Esophagus squamous epithelium (tissue), 5 donors: ENCODE results near the gene DAPK2. TPM values are rescaled to one million over a fixed set of nuclear protein-coding genes. Genes with fewer than 3 reads are reported as not detected.

Source experiments
- DNase-seq: peaks from one replicate; lab custom pipeline; 2025; lab: John Stamatoyannopoulos, UW
- H3K27ac ChIP-seq, 4 donors: fragments of 200-600 bp; sonication (generic); one replicate each; pipeline ENCODE4 v1.5.1; 2016 to 2019; ENCODE audit warnings: mild to moderate bottlenecking in 1 of 4
- H3K27me3 ChIP-seq, 4 donors: fragments of 200-600 bp; sonication (generic); 1 replicate in 3 of 4; 2 replicates in 1 of 4; pipeline versions ENCODE4 v1.5.1 to v1.6.0; 2017 to 2021; ENCODE audit warnings: antibody characterized with exemption in 1 of 4
- H3K36me3 ChIP-seq, 3 donors: fragments of 200-600 bp; sonication (generic); one replicate each; pipeline ENCODE4 v1.5.1; 2016 to 2019
- H3K4me1 ChIP-seq, 3 donors: fragments of 200-600 bp; sonication (generic); one replicate each; pipeline ENCODE4 v1.5.1; 2017 to 2019
- H3K4me3 ChIP-seq, 4 donors: fragments of 200-600 bp; sonication (generic); 1 replicate in 3 of 4; 2 replicates in 1 of 4; pipeline ENCODE4 v1.5.1; 2016 to 2019; ENCODE audit warnings: mild to moderate bottlenecking in 2 of 4, moderate library complexity in 1 of 4
- H3K9me3 ChIP-seq, 3 donors: fragments of 200-600 bp; sonication (generic); one replicate each; pipeline ENCODE4 v1.5.1; 2016 to 2019
- CTCF ChIP-seq, 6 experiments: fragments of 450-650 bp in 4 of 6; fragments of 200-600 bp in 2 of 6; sonication (generic) in 2 of 6; IDR thresholded peaks; one replicate each; pipeline ENCODE4 v1.5.1; 2016 to 2019; ENCODE audit warnings: antibody characterized with exemption in 6 of 6, mild to moderate bottlenecking in 4 of 6, moderate library complexity in 4 of 6
- POLR2A ChIP-seq, 4 donors: fragments of 450-650 bp; IDR thresholded peaks; one replicate each; pipeline ENCODE4 v1.6.1; 2017; ENCODE audit warnings: antibody characterized with exemption in 4 of 4, mild to moderate bottlenecking in 4 of 4, moderate library complexity in 3 of 4
- WGBS, 2 donors: methylation state at CpG; one replicate each; pipeline ENCODE4 v1.1.5; 2018; 5-methylcytosine and 5-hydroxymethylcytosine counted together
- intact Hi-C: fragments of 100-400 bp; cut with DNase I; formaldehyde crosslinking; loops from one replicate; pipeline ENCODE4 v1.15.0; 2022
- total RNA-seq, 4 donors: library from RNA; depleted of rRNA; stranded (reverse); fragments of >200 nt; gene quantifications; one replicate each; pipeline ENCODE4 v1.1.0, GENCODE V29; 2016
- donor health status: DM: yes; HTN: yes; CAD: no.

DAPK2 gene
- total RNA-seq, 4 donors from 2014 or later = 1.9 to 12.9 (median 9.8) TPM

- intact Hi-C loops = no loop called here
- H3K4me1 ChIP-seq = peaks cover 0 to 21% (median 3%) of the 10 kb centered on the region in 3 donors
- DNase-seq = no peak
- H3K27ac ChIP-seq = no peak overlapping the region
- no peaks in the 10 kb centered on the region for H3K27me3 ChIP-seq
- H3K36me3 ChIP-seq = no peaks in the 10 kb centered on the region
- H3K9me3 ChIP-seq = no peaks in the 10 kb centered on the region
- TF ChIP-seq POLR2A (IDR thresholded peaks at IDR 0.05) = no peak
- no peak for TF ChIP-seq CTCF (IDR thresholded peaks at IDR 0.05)
- 92 to 100% methylated on average over 1 of the region's 1 CpG for WGBS, 2 donors
- H3K4me3 ChIP-seq = no peak overlapping the region
Observed at GRCh38 chr15:63971904-63972303, 74.4 kb downstream of the DAPK2 start.

GRCh38 chr15:63971427-63971805 is 74.9 kb downstream of the DAPK2 start:
- Histone ChIP-seq H3K27me3 (no peaks in the 10 kb centered on the region), H3K4me3 (no peak overlapping the region), H3K4me1 (peaks cover 0 to 21% (median 3%) of the 10 kb centered on the region in 3 donors), H3K27ac (no peak overlapping the region), H3K36me3 (no peaks in the 10 kb centered on the region), H3K9me3 (no peaks in the 10 kb centered on the region)
- intact Hi-C loops = no loop called here
- no CpG with 5 or more reads among the region's 2 CpGs for WGBS, 2 donors
- no peak for DNase-seq
- TF ChIP-seq CTCF (IDR thresholded peaks at IDR 0.05) = no peak
- no peak for TF ChIP-seq POLR2A (IDR thresholded peaks at IDR 0.05)

- no peak for DNase-seq
- peaks cover 0 to 21% (median 3%) of the 10 kb centered on the region in 3 donors for H3K4me1 ChIP-seq
- intact Hi-C loops = no loop called here
- TF ChIP-seq CTCF (IDR thresholded peaks at IDR 0.05) (no peak), POLR2A (IDR thresholded peaks at IDR 0.05) (no peak)
- H3K4me3 ChIP-seq = no peak overlapping the region
- no peak overlapping the region for H3K27ac ChIP-seq
- 54 to 82% methylated on average over 3 of the region's 3 CpGs for WGBS, 2 donors
- H3K27me3 ChIP-seq = no peaks in the 10 kb centered on the region
- no peaks in the 10 kb centered on the region for H3K36me3 ChIP-seq
- H3K9me3 ChIP-seq = no peaks in the 10 kb centered on the region
Observed at GRCh38 chr15:63970621-63971426, 75.5 kb downstream of the DAPK2 start.

GRCh38 chr15:63969652-63970421 is 76.4 kb downstream of the DAPK2 start:
- no peak for DNase-seq
- 81% methylated on average over 2 of the region's 2 CpGs for WGBS, 2 donors
- TF ChIP-seq CTCF (IDR thresholded peaks at IDR 0.05) = no peak
- no peak for TF ChIP-seq POLR2A (IDR thresholded peaks at IDR 0.05)
- H3K36me3 ChIP-seq = no peaks in the 10 kb centered on the region
- intact Hi-C loops = no loop called here
- H3K4me1 ChIP-seq = peaks cover 0 to 21% (median 3%) of the 10 kb centered on the region in 3 donors
- H3K27me3 ChIP-seq = no peaks in the 10 kb centered on the region
- H3K27ac ChIP-seq = no peak overlapping the region
- no peak overlapping the region for H3K4me3 ChIP-seq
- H3K9me3 ChIP-seq = no peaks in the 10 kb centered on the region

GRCh38 chr15:63968700-63969099 is 77.6 kb downstream of the DAPK2 start:
- no peak for DNase-seq
- Histone ChIP-seq H3K27ac (no peak overlapping the region), H3K27me3 (no peaks in the 10 kb centered on the region), H3K36me3 (no peaks in the 10 kb centered on the region), H3K4me3 (no peak overlapping the region), H3K9me3 (no peaks in the 10 kb centered on the region), H3K4me1 (peaks cover 0 to 21% (median 3%) of the 10 kb centered on the region in 3 donors)
- intact Hi-C loops = no loop called here
- TF ChIP-seq CTCF (IDR thresholded peaks at IDR 0.05) = no peak
- TF ChIP-seq POLR2A (IDR thresholded peaks at IDR 0.05) = no peak
- 83 to 100% methylated on average over 1 to 2 of the region's 3 CpGs for WGBS, 2 donors
